ENCODE results near the gene IKBKG. TPM values are rescaled to one million over a fixed set of nuclear protein-coding genes. Genes with fewer than 3 reads are reported as not detected.

The IKBKG gene
- total RNA-seq, 1 experiment from 2014 or later = 30.4 TPM

DNA sequence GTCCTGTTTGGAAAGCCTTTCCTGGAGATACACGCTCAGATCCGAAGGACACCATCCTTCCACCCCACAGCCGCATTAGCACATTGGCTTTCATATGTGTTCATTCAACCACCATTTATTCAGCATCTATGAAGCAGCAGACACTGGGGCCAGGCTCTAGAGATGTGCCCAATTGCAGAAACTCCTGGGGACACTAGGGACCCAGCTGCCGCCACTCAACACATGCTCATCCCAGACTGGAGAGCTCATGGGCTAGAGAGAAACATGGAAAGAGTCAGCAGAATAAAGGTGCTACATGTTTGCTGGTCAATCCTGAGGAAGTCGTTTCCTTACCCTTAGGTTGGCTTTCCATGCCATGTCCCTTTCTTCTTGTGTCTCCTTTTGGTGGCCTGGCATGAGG, 45.1 kb downstream of the IKBKG start:
- intact Hi-C loops (cut with micrococcal nuclease; ENCODE audit: unreplicated experiment) = no loop called here

DNA sequence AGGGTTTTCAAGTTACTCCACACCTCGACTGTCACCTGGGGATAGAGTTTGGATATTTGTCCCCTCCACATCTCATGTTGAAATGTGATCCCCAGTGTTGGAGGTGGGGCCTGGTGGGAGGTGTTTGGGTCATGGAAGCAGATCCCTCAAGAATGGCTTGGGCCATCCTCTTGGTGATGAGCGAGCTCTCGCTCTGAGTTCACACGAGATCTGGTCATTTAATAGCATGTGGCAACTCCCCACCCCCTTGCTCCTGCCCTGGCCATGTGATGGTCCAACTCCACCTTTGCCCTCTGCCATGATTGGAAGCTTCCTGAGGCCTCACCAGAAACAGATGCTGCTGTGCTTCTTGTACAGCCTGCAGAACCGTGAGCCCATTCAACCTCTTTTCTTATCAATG, 45.8 kb downstream of the IKBKG start:
- Histone ChIP-seq H3K4me1 (ENCODE audit: insufficient read depth, low read length, poor library complexity, severe bottlenecking) (peaks cover 8% of the 10 kb centered on the region), H3K9me3 (ENCODE audit: low read depth, low read length, poor library complexity, severe bottlenecking) (no peaks in the 10 kb centered on the region), H3K27me3 (replicated peaks; ENCODE audit: insufficient read depth, low read depth, low read length, poor library complexity) (no peaks in the 10 kb centered on the region), H3K27ac (ENCODE audit: low read depth, low read length, poor library complexity, severe bottlenecking) (no peak overlapping the region), H3K4me3 (ENCODE audit: low read depth, low read length, poor library complexity, severe bottlenecking) (no peak overlapping the region), H3K36me3 (ENCODE audit: insufficient read depth, low read length, poor library complexity, severe bottlenecking) (no peaks in the 10 kb centered on the region)
- TF ChIP-seq EZH2 (IDR thresholded peaks at IDR 0.05; ENCODE audit: borderline replicate concordance, low read depth, low read length, poor library complexity, severe bottlenecking) = no peak
- TF ChIP-seq, protein P1, sequence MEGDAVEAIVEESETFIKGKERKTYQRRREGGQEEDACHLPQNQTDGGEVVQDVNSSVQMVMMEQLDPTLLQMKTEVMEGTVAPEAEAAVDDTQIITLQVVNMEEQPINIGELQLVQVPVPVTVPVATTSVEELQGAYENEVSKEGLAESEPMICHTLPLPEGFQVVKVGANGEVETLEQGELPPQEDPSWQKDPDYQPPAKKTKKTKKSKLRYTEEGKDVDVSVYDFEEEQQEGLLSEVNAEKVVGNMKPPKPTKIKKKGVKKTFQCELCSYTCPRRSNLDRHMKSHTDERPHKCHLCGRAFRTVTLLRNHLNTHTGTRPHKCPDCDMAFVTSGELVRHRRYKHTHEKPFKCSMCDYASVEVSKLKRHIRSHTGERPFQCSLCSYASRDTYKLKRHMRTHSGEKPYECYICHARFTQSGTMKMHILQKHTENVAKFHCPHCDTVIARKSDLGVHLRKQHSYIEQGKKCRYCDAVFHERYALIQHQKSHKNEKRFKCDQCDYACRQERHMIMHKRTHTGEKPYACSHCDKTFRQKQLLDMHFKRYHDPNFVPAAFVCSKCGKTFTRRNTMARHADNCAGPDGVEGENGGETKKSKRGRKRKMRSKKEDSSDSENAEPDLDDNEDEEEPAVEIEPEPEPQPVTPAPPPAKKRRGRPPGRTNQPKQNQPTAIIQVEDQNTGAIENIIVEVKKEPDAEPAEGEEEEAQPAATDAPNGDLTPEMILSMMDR (conservative IDR thresholded peaks at IDR 0.05; ENCODE audit: low read depth, low read length) = no peak
- POLR2A ChIA-PET (ENCODE audit: low non-redundant PET) = no interaction called here
- CTCF ChIA-PET = no interaction called here
- no TSS peak for BruUV-seq (replicated peaks)
- DNase-seq (ENCODE audit: low spot score) = no peak
- intact Hi-C loops (cut with micrococcal nuclease; ENCODE audit: unreplicated experiment) = no loop called here

More for the DNA sequence above, 45.1 kb downstream of the IKBKG start:
- BruUV-seq (replicated peaks) = no TSS peak
- CTCF ChIA-PET = no interaction called here
- Histone ChIP-seq H3K4me3 (ENCODE audit: low read depth, low read length, poor library complexity, severe bottlenecking) (no peak overlapping the region), H3K27me3 (replicated peaks; ENCODE audit: insufficient read depth, low read depth, low read length, poor library complexity) (no peaks in the 10 kb centered on the region), H3K36me3 (ENCODE audit: insufficient read depth, low read length, poor library complexity, severe bottlenecking) (no peaks in the 10 kb centered on the region), H3K4me1 (ENCODE audit: insufficient read depth, low read length, poor library complexity, severe bottlenecking) (peaks cover 8% of the 10 kb centered on the region), H3K9me3 (ENCODE audit: low read depth, low read length, poor library complexity, severe bottlenecking) (no peaks in the 10 kb centered on the region), H3K27ac (ENCODE audit: low read depth, low read length, poor library complexity, severe bottlenecking) (no peak overlapping the region)
- no peak for DNase-seq (ENCODE audit: low spot score)
- POLR2A ChIA-PET (ENCODE audit: low non-redundant PET) = no interaction called here
- no peak for TF ChIP-seq EZH2 (IDR thresholded peaks at IDR 0.05; ENCODE audit: borderline replicate concordance, low read depth, low read length, poor library complexity, severe bottlenecking)
- TF ChIP-seq, protein P1 (conservative IDR thresholded peaks at IDR 0.05; ENCODE audit: low read depth, low read length) = no peak

DNA sequence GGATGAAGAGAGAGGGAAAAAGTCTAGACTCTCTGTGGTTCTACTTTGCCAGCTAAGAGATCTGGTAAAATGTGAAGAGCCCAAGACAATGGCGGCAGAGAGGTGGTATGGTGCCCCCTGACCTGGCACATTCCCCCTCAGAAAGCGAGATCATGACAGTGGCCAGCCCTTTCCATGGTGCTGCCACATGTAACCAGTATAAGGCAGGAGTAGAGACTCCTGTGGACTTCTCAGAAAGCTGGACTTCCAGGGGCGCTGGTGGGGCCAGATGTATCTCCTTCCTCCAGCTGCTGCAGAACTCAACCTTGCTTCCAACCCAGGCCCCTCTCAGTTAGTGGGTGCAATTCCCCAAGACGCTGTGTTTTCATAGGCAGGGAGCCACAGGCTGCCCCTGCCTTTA, 47.1 kb downstream of the IKBKG start:
- TF ChIP-seq, protein P1 (conservative IDR thresholded peaks at IDR 0.05; ENCODE audit: low read depth, low read length) = no peak
- no peak for TF ChIP-seq EZH2 (IDR thresholded peaks at IDR 0.05; ENCODE audit: borderline replicate concordance, low read depth, low read length, poor library complexity, severe bottlenecking)
- DNase-seq (ENCODE audit: low spot score) = no peak
- no peaks in the 10 kb centered on the region for H3K9me3 ChIP-seq (ENCODE audit: low read depth, low read length, poor library complexity, severe bottlenecking)
- BruUV-seq (replicated peaks) = no TSS peak
- ChIA-PET POLR2A (ENCODE audit: low non-redundant PET) (no interaction called here), CTCF (no interaction called here)
- intact Hi-C loops (cut with micrococcal nuclease; ENCODE audit: unreplicated experiment) = no loop called here
- no peak overlapping the region for H3K4me3 ChIP-seq (ENCODE audit: low read depth, low read length, poor library complexity, severe bottlenecking)
- H3K27ac ChIP-seq (ENCODE audit: low read depth, low read length, poor library complexity, severe bottlenecking) = no peak overlapping the region
- no peaks in the 10 kb centered on the region for H3K27me3 ChIP-seq (replicated peaks; ENCODE audit: insufficient read depth, low read depth, low read length, poor library complexity)
- peaks cover 8% of the 10 kb centered on the region for H3K4me1 ChIP-seq (ENCODE audit: insufficient read depth, low read length, poor library complexity, severe bottlenecking)
- H3K36me3 ChIP-seq (ENCODE audit: insufficient read depth, low read length, poor library complexity, severe bottlenecking) = no peaks in the 10 kb centered on the region

Measured in A673 (cell line).